SK-N-SH (cell line): ENCODE data around the gene HDAC4. TPM values are rescaled to one million over a fixed set of nuclear protein-coding genes. Genes with fewer than 3 reads are reported as not detected.
"Not testable (repeated sequence)": the region's sequence is repeated elsewhere in the genome, so short reads cannot be mapped to it uniquely, and the experiment has no call there.

Experiments used
- CTCF ChIA-PET: fragments of 300-600, 350-600 bp; formaldehyde crosslinking; extraction: SDS; loops from one replicate; lab custom pipeline; 2021; lab: Yijun Ruan, JAX
- POLR2A ChIA-PET: fragments of 350-600 bp; sonication (Branson Sonifier 250); formaldehyde crosslinking; extraction: SDS; loops from one replicate; lab custom pipeline; 2020; ENCODE audit warnings: antibody characterized with exemption, inconsistent platforms; lab: Yijun Ruan, JAX
- DNase-seq: peaks from one replicate; pipeline ENCODE4 v3.0.0; 2012
- H2AFZ ChIP-seq: fragments of 200-600 bp; sonication (generic); 2 replicates; pipeline ENCODE4 v1.8.1; 2016; ENCODE audit warnings: antibody characterized with exemption, mild to moderate bottlenecking, low read depth
- H3F3A ChIP-seq: fragments of 200-600 bp; sonication (generic); replicated peaks from 2 replicates; pipeline ENCODE3; 2016; ENCODE audit warnings: antibody characterized with exemption, mild to moderate bottlenecking; ENCODE audit not compliant: insufficient read depth
- H3K27ac ChIP-seq, 2 experiments: fragments of 200-500 bp in 1 of 2; fragments of 200-600 bp in 1 of 2; sonication (Bioruptor generic) in 1 of 2; sonication (generic), shearing (Covaris generic) in 1 of 2; 2 replicates each; pipeline versions ENCODE4 v1.5.1 to v1.6.1; 2014 to 2016; ENCODE audit warnings: low read depth in 2 of 2, inconsistent platforms in 1 of 2, low read length in 1 of 2, mild to moderate bottlenecking in 1 of 2, mixed read lengths in 1 of 2
- H3K27me3 ChIP-seq: fragments of 200-600 bp; sonication (generic), shearing (Covaris generic); 2 replicates; pipeline ENCODE4 v1.6.1; 2016; ENCODE audit warnings: mixed run types; ENCODE audit not compliant: insufficient read depth
- H3K36me3 ChIP-seq, 2 experiments: fragments of 200-500 bp in 1 of 2; fragments of 200-600 bp in 1 of 2; sonication (Bioruptor generic) in 1 of 2; sonication (generic) in 1 of 2; replicated peaks in 1 of 2; 2 replicates each; pipeline versions ENCODE3 to v1.5.1; 2014 to 2016; ENCODE audit warnings: low read length in 1 of 2, mild to moderate bottlenecking in 1 of 2; ENCODE audit not compliant: insufficient read depth in 2 of 2, control insufficient read depth in 1 of 2
- H3K4me1 ChIP-seq, 2 experiments: fragments of 200-500 bp in 1 of 2; fragments of 200-600 bp in 1 of 2; sonication (Bioruptor generic) in 1 of 2; sonication (generic), shearing (Covaris generic) in 1 of 2; 2 replicates each; pipeline versions ENCODE4 v1.5.1 to v1.6.1; 2014 to 2016; ENCODE audit warnings: low read depth in 1 of 2, low read length in 1 of 2, mixed run types in 1 of 2; ENCODE audit not compliant: insufficient read depth in 2 of 2, control insufficient read depth in 1 of 2
- H3K4me2 ChIP-seq: fragments of 200-600 bp; sonication (generic), shearing (Covaris generic); 2 replicates; pipeline ENCODE4 v1.6.1; 2017; ENCODE audit warnings: mixed run types
- H3K4me3 ChIP-seq, 2 experiments: fragments of 200-500 bp in 1 of 2; fragments of 200-600 bp in 1 of 2; sonication (Bioruptor generic) in 1 of 2; sonication (generic), shearing (Covaris generic) in 1 of 2; 2 replicates each; pipeline versions ENCODE4 v1.5.1 to v1.8.1; 2014 to 2016; ENCODE audit warnings: low read depth in 2 of 2, inconsistent platforms in 1 of 2, low read length in 1 of 2, mild to moderate bottlenecking in 1 of 2, mixed read lengths in 1 of 2, moderate library complexity in 1 of 2
- H3K79me2 ChIP-seq: fragments of 200-600 bp; sonication (generic); 2 replicates; pipeline ENCODE4 v1.8.1; 2017; ENCODE audit warnings: mild to moderate bottlenecking; ENCODE audit not compliant: insufficient read depth
- H3K9ac ChIP-seq: fragments of 200-600 bp; sonication (generic); 2 replicates; pipeline ENCODE4 v1.6.1; 2017; ENCODE audit warnings: mixed run types
- H3K9me2 ChIP-seq: fragments of 200-600 bp; sonication (generic); 2 replicates; pipeline ENCODE4 v1.6.1; 2017; ENCODE audit warnings: mixed run types
- H3K9me3 ChIP-seq: fragments of 200-600 bp; sonication (generic); 2 replicates; pipeline ENCODE4 v1.6.1; 2017; ENCODE audit warnings: mixed run types, mild to moderate bottlenecking, moderate library complexity
- H4K20me1 ChIP-seq: fragments of 200-600 bp; sonication (generic); 2 replicates; pipeline ENCODE4 v1.6.1; 2017; ENCODE audit warnings: mild to moderate bottlenecking, mixed run types; ENCODE audit not compliant: insufficient read depth
- ELF1 ChIP-seq: IDR thresholded peaks from 2 replicates; pipeline ENCODE4 v1.4.0; 2012
- FOSL2 ChIP-seq: IDR thresholded peaks from 2 replicates; pipeline ENCODE4 v1.4.0; 2012; ENCODE audit warnings: low read depth, mild to moderate bottlenecking, moderate library complexity, borderline replicate concordance
- FOXJ3 ChIP-seq: sonication (generic); formaldehyde crosslinking; IDR thresholded peaks from 2 replicates; pipeline ENCODE4 v1.5.1; 2020; ENCODE audit warnings: mild to moderate bottlenecking, missing genetic modification reagents
- FOXM1 ChIP-seq: IDR thresholded peaks from 2 replicates; pipeline ENCODE4 v1.4.0; 2012; ENCODE audit warnings: low read depth, mild to moderate bottlenecking
- GATA2 ChIP-seq: sonication (generic); formaldehyde crosslinking; IDR thresholded peaks from 2 replicates; pipeline ENCODE4 v1.5.0; 2020; ENCODE audit warnings: mild to moderate bottlenecking, missing genetic modification reagents
- MXI1 ChIP-seq: IDR thresholded peaks from 2 replicates; pipeline ENCODE4 v1.6.1; 2012; ENCODE audit warnings: mild to moderate bottlenecking, low read depth, low read length, improper control_type of control experiment
- POLR2AphosphoS5 ChIP-seq: IDR thresholded peaks from 2 replicates; pipeline ENCODE4 v1.6.1; 2012; ENCODE audit warnings: low read depth, low read length
- RXRA ChIP-seq: IDR thresholded peaks from 2 replicates; pipeline ENCODE4 v1.4.0; 2012; ENCODE audit warnings: low read depth, mild to moderate bottlenecking, borderline replicate concordance
- TAF1 ChIP-seq: IDR thresholded peaks from 2 replicates; pipeline ENCODE4 v1.6.1; 2012; ENCODE audit warnings: low read depth, mild to moderate bottlenecking, low read length, moderate library complexity, borderline replicate concordance
- TCF12 ChIP-seq: IDR thresholded peaks from 2 replicates; pipeline ENCODE4 v1.4.0; 2012
- TEAD4 ChIP-seq: IDR thresholded peaks from 2 replicates; pipeline ENCODE4 v1.4.0; 2012; ENCODE audit warnings: mild to moderate bottlenecking, borderline replicate concordance; ENCODE audit not compliant: insufficient read depth
- WGBS: methylation state at CpG from one replicate; pipeline ENCODE4 v1.1.6; 2017; ENCODE audit warnings: low lambda C conversion rate; 5-methylcytosine and 5-hydroxymethylcytosine counted together
- polyA plus RNA-seq, 3 experiments: library from polyadenylated mRNA; depleted of rRNA; stranded (reverse); fragments of >200 nt; gene quantifications; 2 replicates each; pipeline ENCODE4 v1.2.3, GENCODE V29; 2012
- TF ChIP-seq, protein P1 (sequence below): IDR thresholded peaks from 2 replicates; pipeline ENCODE4 v1.4.0; 2012; ENCODE audit warnings: low read depth, borderline replicate concordance

HDAC4 gene
- polyA plus RNA-seq, 1 of the 3 experiments (the other 2 are of a cell fraction), result 5.5 TPM

DNA sequence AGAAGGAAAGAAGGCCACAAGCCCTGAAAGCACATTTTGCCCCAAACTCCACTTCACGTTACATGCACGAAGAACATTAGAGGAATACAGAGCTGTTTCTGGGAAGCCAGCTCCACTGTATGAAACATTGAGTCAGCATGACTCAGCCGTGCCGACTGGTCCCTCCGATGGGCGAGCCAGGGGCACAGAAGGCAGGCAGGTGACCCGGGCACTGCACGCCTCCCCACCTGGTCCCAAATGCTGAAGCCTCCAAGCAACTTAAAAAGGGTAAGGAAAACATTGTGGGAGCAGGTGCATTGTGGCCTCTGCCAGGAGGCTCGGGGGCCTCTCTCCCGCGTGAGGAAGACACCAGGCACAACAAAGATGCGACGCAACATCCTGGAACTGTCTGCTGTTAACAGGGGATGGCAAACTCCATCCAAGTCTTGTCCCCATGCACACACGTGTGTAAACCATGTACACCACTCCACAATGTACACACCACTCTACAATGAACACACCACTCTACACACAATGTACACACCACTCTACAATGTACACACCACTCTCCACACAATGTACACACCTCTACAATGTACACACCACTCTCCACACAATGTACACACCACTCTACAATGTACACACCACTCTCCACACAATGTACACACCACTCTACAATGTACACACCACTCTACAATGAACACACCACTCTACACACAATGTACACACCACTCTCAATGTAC, 120.4 kb downstream of the HDAC4 start:
- H3K9ac ChIP-seq, H2AFZ ChIP-seq, H3F3A ChIP-seq, H3K4me3 ChIP-seq, H3K27me3 ChIP-seq, DNase-seq, H3K9me2 ChIP-seq, H3K9me3 ChIP-seq, H3K79me2 ChIP-seq, H3K36me3 ChIP-seq, H4K20me1 ChIP-seq, POLR2A ChIA-PET: not testable (repeated sequence)
- CTCF ChIA-PET, result interaction anchor here (0.8 to 1.1 kb wide), 2 partner anchors 10 to 923 kb away, joined by 3 read pairs; no protein-coding TSS in a partner anchor
- 58% methylated on average over 13 of the region's 14 CpGs for WGBS
- peak overlapping the region; percentile 5; the same call in 1 of the 2 replicates for H3K4me2 ChIP-seq
- peak overlapping the region; percentile 53 to 100 for H3K27ac ChIP-seq
- H3K4me1 ChIP-seq, result peaks cover 14 to 64% of the 10 kb centered on the region in 2 experiments; a peak in 3 of 4 replicates
- TF ChIP-seq FOSL2 (peak; percentile 85), TCF12 (peak; percentile 63)

DNA sequence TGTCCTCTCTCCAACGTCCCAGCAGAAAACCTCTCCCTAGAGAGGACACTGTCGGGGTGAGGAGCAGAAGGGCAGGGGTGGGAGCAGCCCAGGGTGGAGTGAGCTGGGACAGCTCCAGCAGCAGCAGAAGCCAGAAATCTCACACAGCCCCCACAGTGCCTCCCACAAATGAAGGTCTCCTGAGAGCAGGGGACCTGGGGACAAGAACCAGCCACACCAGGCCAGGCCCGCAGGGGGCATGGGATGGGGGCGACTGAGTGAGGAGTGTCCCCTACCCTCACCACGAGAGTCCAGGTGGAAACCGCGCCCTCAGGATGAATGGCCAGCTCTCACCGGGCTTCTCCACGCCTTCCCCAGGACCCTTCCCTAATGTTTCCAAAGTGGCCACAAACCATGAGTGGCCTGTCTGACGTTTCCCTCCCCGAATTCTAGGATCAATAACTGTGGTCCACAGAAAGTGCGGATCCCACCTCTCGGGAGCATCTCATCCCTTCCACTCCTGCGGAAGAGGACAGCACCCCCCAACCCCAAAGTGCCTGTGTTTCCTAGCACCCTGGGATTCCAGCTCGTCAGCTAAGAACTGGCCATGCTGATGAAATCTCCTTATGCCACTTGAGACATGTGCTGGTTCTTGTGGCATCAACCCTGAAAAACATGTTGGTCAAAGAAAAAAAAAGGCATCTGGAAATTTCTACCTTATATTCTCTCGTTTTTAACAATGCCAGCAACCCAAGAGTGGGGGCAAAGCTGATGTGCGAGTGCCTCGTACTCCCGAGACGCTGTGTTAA, 121.1 kb downstream of the HDAC4 start:
- TF ChIP-seq RXRA (no peak), TAF1 (no peak), ELF1 (no peak), FOXM1 (no peak)
- Histone ChIP-seq H3K4me1 (peaks cover 21 to 65% of the 10 kb centered on the region in 2 experiments), H3K4me3 (no peak overlapping the region), H3K9me2 (no peaks in the 10 kb centered on the region), H3K79me2 (peaks cover 6% of the 10 kb centered on the region; the same call in 1 of the 2 replicates), H2AFZ (no peak overlapping the region), H3K36me3 (no peaks in the 10 kb centered on the region), H3K9me3 (no peaks in the 10 kb centered on the region), H3K27me3 (no peaks in the 10 kb centered on the region), H3K27ac (peak overlapping the region; percentile 53 to 100), H4K20me1 (no peaks in the 10 kb centered on the region), H3K9ac (no peak overlapping the region), H3F3A (no peaks in the 10 kb centered on the region), H3K4me2 (peak overlapping the region; percentile 5; the same call in 1 of the 2 replicates)
- WGBS, result 83% methylated on average over 15 of the region's 20 CpGs
- ChIA-PET CTCF (interaction anchor here (0.8 to 1.1 kb wide), 2 partner anchors 9 to 922 kb away, joined by 3 read pairs; no protein-coding TSS in a partner anchor), POLR2A (no interaction called here)
- DNase-seq, result no peak

GRCh38 chr2:239278941-239279365, 121.9 kb downstream of the HDAC4 start:
- TF ChIP-seq FOXJ3 (CRISPR knock-in tag) (no peak), POLR2AphosphoS5 (no peak), MXI1 (no peak), GATA2 (CRISPR knock-in tag) (no peak), FOXM1 (no peak), TEAD4 (no peak)
- TF ChIP-seq, protein P1, sequence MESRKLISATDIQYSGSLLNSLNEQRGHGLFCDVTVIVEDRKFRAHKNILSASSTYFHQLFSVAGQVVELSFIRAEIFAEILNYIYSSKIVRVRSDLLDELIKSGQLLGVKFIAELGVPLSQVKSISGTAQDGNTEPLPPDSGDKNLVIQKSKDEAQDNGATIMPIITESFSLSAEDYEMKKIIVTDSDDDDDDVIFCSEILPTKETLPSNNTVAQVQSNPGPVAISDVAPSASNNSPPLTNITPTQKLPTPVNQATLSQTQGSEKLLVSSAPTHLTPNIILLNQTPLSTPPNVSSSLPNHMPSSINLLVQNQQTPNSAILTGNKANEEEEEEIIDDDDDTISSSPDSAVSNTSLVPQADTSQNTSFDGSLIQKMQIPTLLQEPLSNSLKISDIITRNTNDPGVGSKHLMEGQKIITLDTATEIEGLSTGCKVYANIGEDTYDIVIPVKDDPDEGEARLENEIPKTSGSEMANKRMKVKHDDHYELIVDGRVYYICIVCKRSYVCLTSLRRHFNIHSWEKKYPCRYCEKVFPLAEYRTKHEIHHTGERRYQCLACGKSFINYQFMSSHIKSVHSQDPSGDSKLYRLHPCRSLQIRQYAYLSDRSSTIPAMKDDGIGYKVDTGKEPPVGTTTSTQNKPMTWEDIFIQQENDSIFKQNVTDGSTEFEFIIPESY, result no peak
- no peaks in the 10 kb centered on the region for H3F3A ChIP-seq

More at GRCh38 chr2:239278941-239279365, 121.9 kb downstream of the HDAC4 start:
- DNase-seq, result no peak
- Histone ChIP-seq H3K27me3 (no peaks in the 10 kb centered on the region), H3K9me3 (no peaks in the 10 kb centered on the region), H3K4me1 (peaks cover 28 to 65% of the 10 kb centered on the region in 2 experiments), H3K79me2 (peaks cover 3% of the 10 kb centered on the region; the same call in 1 of the 2 replicates), H3K4me2 (no peak overlapping the region), H2AFZ (no peak overlapping the region), H3K27ac (peak overlapping the region in 1 of 2 experiments; percentile 100; a peak in 2 of 4 replicates), H4K20me1 (no peaks in the 10 kb centered on the region), H3K9ac (no peak overlapping the region), H3K9me2 (no peaks in the 10 kb centered on the region), H3K4me3 (no peak overlapping the region), H3K36me3 (no peaks in the 10 kb centered on the region)
- 91% methylated on average over 4 of the region's 4 CpGs for WGBS
- ChIA-PET CTCF (no interaction called here), POLR2A (no interaction called here)
